Testis (tissue), 3 donors: ENCODE measurements around the gene CADM1. TPM values are rescaled to one million over a fixed set of nuclear protein-coding genes. Genes with fewer than 3 reads are reported as not detected.

Experiments used
- DNase-seq: peaks from one replicate; pipeline ENCODE4 v3.0.0-alpha.2; 2019
- H3K27ac ChIP-seq, 2 donors: fragments of 200-600 bp; sonication (generic); one replicate each; pipeline ENCODE4 v1.5.1; 2019
- H3K27me3 ChIP-seq: fragments of 200-600 bp; sonication (generic); one replicate; pipeline ENCODE4 v1.5.1; 2019
- H3K36me3 ChIP-seq: fragments of 200-600 bp; sonication (generic); one replicate; pipeline ENCODE4 v1.5.1; 2017; ENCODE audit warnings: low read depth; ENCODE audit errors: missing control alignments
- H3K4me1 ChIP-seq: fragments of 200-600 bp; sonication (generic); one replicate; pipeline ENCODE4 v1.5.1; 2019
- H3K4me3 ChIP-seq, 2 donors: fragments of 200-600 bp; sonication (generic); one replicate each; pipeline ENCODE4 v1.5.1; 2017 to 2019
- H3K9me3 ChIP-seq: fragments of 200-600 bp; sonication (generic); one replicate; pipeline ENCODE4 v1.5.1; 2017
- CTCF ChIP-seq, 3 experiments: fragments of 450-650 bp in 2 of 3; fragments of 200-600 bp in 1 of 3; sonication (generic) in 1 of 3; IDR thresholded peaks; one replicate each; pipeline ENCODE4 v1.5.1; 2016 to 2019; ENCODE audit warnings: antibody characterized with exemption in 3 of 3, mild to moderate bottlenecking in 2 of 3, moderate library complexity in 1 of 3
- POLR2A ChIP-seq: fragments of 450-650 bp; IDR thresholded peaks from one replicate; pipeline ENCODE4 v1.6.1; 2017; ENCODE audit warnings: antibody characterized with exemption, mild to moderate bottlenecking, moderate library complexity
- WGBS, 2 donors: methylation state at CpG; one replicate each; pipeline ENCODE4 v1.1.5; 2018; 5-methylcytosine and 5-hydroxymethylcytosine counted together
- intact Hi-C: fragments of 100-400 bp; cut with DNase I; formaldehyde crosslinking; loops from one replicate; pipeline ENCODE4 v1.15.1; 2023; ENCODE audit warnings: low total_unique reads
- polyA plus RNA-seq: library from polyadenylated mRNA; stranded (reverse); fragments of 350-450 nt; fragmentation: Illumina TruSeq; extraction: RNeasy Lipid Tissue Mini Kit (QIAGEN cat#74804); gene quantifications from one replicate; pipeline ENCODE4 v1.2.3, GENCODE V29; 2014; ENCODE audit warnings: low read depth, low replicate concordance; ENCODE audit not compliant: insufficient read depth
- total RNA-seq, 2 donors: library from RNA; depleted of rRNA; stranded (reverse); fragments of >200 nt; gene quantifications; one replicate each; pipeline ENCODE4 v1.2.3, GENCODE V29; 2016

CADM1 gene
- total and polyA plus RNA-seq, 3 donors from 2014 or later = 135 to 230 (median 216) TPM

GRCh38 chr11:115453693-115454490 is 50.3 kb downstream of the CADM1 start:
- H3K36me3 ChIP-seq = no peaks in the 10 kb centered on the region
- H3K4me1 ChIP-seq = no peaks in the 10 kb centered on the region
- no peak overlapping the region for H3K27ac ChIP-seq
- TF ChIP-seq CTCF (IDR thresholded peaks at IDR 0.05) (no peak), POLR2A (no peak)
- DNase-seq = no peak
- no peak overlapping the region for H3K4me3 ChIP-seq
- H3K9me3 ChIP-seq = no peaks in the 10 kb centered on the region
- intact Hi-C loops = no loop called here
- no peaks in the 10 kb centered on the region for H3K27me3 ChIP-seq
- WGBS, 2 donors = 95 to 100% methylated on average over 1 of the region's 1 CpG

- no peaks in the 10 kb centered on the region for H3K9me3 ChIP-seq
- WGBS, 2 donors = 72 to 73% methylated on average over 3 of the region's 3 CpGs
- no peak overlapping the region for H3K4me3 ChIP-seq
Observed at GRCh38 chr11:115452241-115452640, 52.0 kb downstream of the CADM1 start.

GRCh38 chr11:115450519-115450918 is 53.7 kb downstream of the CADM1 start:
- Histone ChIP-seq H3K36me3 (no peaks in the 10 kb centered on the region), H3K4me3 (no peak overlapping the region), H3K27ac (no peak overlapping the region), H3K27me3 (no peaks in the 10 kb centered on the region), H3K9me3 (no peaks in the 10 kb centered on the region), H3K4me1 (no peaks in the 10 kb centered on the region)
- no peak for DNase-seq
- intact Hi-C loops = no loop called here
- TF ChIP-seq POLR2A (no peak), CTCF (IDR thresholded peaks at IDR 0.05) (no peak)
- 75 to 81% methylated on average over 4 of the region's 4 CpGs for WGBS, 2 donors

More at GRCh38 chr11:115452241-115452640, 52.0 kb downstream of the CADM1 start:
- DNase-seq = no peak
- no peak for TF ChIP-seq CTCF (IDR thresholded peaks at IDR 0.05)
- no peak for TF ChIP-seq POLR2A
- H3K4me1 ChIP-seq = no peaks in the 10 kb centered on the region
- H3K27ac ChIP-seq = no peak overlapping the region
- H3K36me3 ChIP-seq = no peaks in the 10 kb centered on the region
- intact Hi-C loops = no loop called here
- H3K27me3 ChIP-seq = no peaks in the 10 kb centered on the region

- Histone ChIP-seq H3K4me1 (no peaks in the 10 kb centered on the region), H3K36me3 (no peaks in the 10 kb centered on the region), H3K27ac (no peak overlapping the region), H3K27me3 (no peaks in the 10 kb centered on the region), H3K9me3 (no peaks in the 10 kb centered on the region), H3K4me3 (no peak overlapping the region)
- intact Hi-C loops = no loop called here
- 79 to 89% methylated on average over 2 of the region's 2 CpGs for WGBS, 2 donors
- no peak for TF ChIP-seq POLR2A
- no peak for TF ChIP-seq CTCF (IDR thresholded peaks at IDR 0.05)
- no peak for DNase-seq
Observed at GRCh38 chr11:115447273-115447864, 56.8 kb downstream of the CADM1 start.
